ENCODE measurements around the gene CPNE4. TPM values are rescaled to one million over a fixed set of nuclear protein-coding genes. Genes with fewer than 3 reads are reported as not detected.

Gene CPNE4
- total RNA-seq, 1 donor from 2014 or later: 0.20 TPM

- Mint-ChIP-seq H3K4me1 (no peaks in the 10 kb centered on the region), H3K27ac (no peak overlapping the region), H3K4me3 (no peak overlapping the region), H3K36me3 (no peaks in the 10 kb centered on the region), H3K27me3 (ENCODE audit: low read depth) (peaks cover 8% of the 10 kb centered on the region), H3K9me3 (no peaks in the 10 kb centered on the region)
- TF ChIP-seq CTCF (IDR thresholded peaks at IDR 0.05; ENCODE audit: unreplicated experiment): no peak
- DNase-seq (ENCODE audit: low spot score in 2 of 2, unreplicated experiment in 2 of 2): no peak
These were observed 122.6 kb downstream of the CPNE4 start for GRCh38 chr3:131912255-131912654.

- H3K27me3 Mint-ChIP-seq (ENCODE audit: low read depth): peaks cover 11% of the 10 kb centered on the region
- no peak for DNase-seq (ENCODE audit: low spot score in 2 of 2, unreplicated experiment in 2 of 2)
- H3K9me3 Mint-ChIP-seq: no peaks in the 10 kb centered on the region
- no peaks in the 10 kb centered on the region for H3K4me1 Mint-ChIP-seq
- no peaks in the 10 kb centered on the region for H3K36me3 Mint-ChIP-seq
- no peak overlapping the region for H3K4me3 Mint-ChIP-seq
- H3K27ac Mint-ChIP-seq: no peak overlapping the region
- no peak for TF ChIP-seq CTCF (IDR thresholded peaks at IDR 0.05; ENCODE audit: unreplicated experiment)
These were observed 127.0 kb downstream of the CPNE4 start for GRCh38 chr3:131907796-131908195.

GRCh38 chr3:131903988-131904415 is 130.8 kb downstream of the CPNE4 start:
- no peak for DNase-seq (ENCODE audit: low spot score in 2 of 2, unreplicated experiment in 2 of 2)
- no peaks in the 10 kb centered on the region for H3K9me3 Mint-ChIP-seq
- peaks cover 11% of the 10 kb centered on the region for H3K27me3 Mint-ChIP-seq (ENCODE audit: low read depth)
- no peak overlapping the region for H3K4me3 Mint-ChIP-seq
- TF ChIP-seq CTCF (IDR thresholded peaks at IDR 0.05; ENCODE audit: unreplicated experiment): no peak
- H3K36me3 Mint-ChIP-seq: no peaks in the 10 kb centered on the region
- H3K4me1 Mint-ChIP-seq: no peaks in the 10 kb centered on the region
- no peak overlapping the region for H3K27ac Mint-ChIP-seq

- Mint-ChIP-seq H3K9me3 (no peaks in the 10 kb centered on the region), H3K4me1 (no peaks in the 10 kb centered on the region), H3K36me3 (no peaks in the 10 kb centered on the region), H3K27ac (no peak overlapping the region), H3K4me3 (no peak overlapping the region), H3K27me3 (ENCODE audit: low read depth) (peaks cover 13% of the 10 kb centered on the region)
- DNase-seq (ENCODE audit: low spot score in 2 of 2, unreplicated experiment in 2 of 2): no peak
- TF ChIP-seq CTCF (IDR thresholded peaks at IDR 0.05; ENCODE audit: unreplicated experiment): no peak
These were observed 133.1 kb downstream of the CPNE4 start for GRCh38 chr3:131901686-131902085.

GRCh38 chr3:131900891-131901290 is 133.9 kb downstream of the CPNE4 start:
- Mint-ChIP-seq H3K36me3 (no peaks in the 10 kb centered on the region), H3K27ac (no peak overlapping the region), H3K4me3 (no peak overlapping the region), H3K27me3 (ENCODE audit: low read depth) (peaks cover 12% of the 10 kb centered on the region), H3K9me3 (no peaks in the 10 kb centered on the region), H3K4me1 (no peaks in the 10 kb centered on the region)
- no peak for DNase-seq (ENCODE audit: low spot score in 2 of 2, unreplicated experiment in 2 of 2)
- TF ChIP-seq CTCF (IDR thresholded peaks at IDR 0.05; ENCODE audit: unreplicated experiment): no peak

GRCh38 chr3:131899021-131899420 is 135.8 kb downstream of the CPNE4 start:
- TF ChIP-seq CTCF (IDR thresholded peaks at IDR 0.05; ENCODE audit: unreplicated experiment): no peak
- H3K27ac Mint-ChIP-seq: no peak overlapping the region

More at GRCh38 chr3:131899021-131899420, 135.8 kb downstream of the CPNE4 start:
- no peak for DNase-seq (ENCODE audit: low spot score in 2 of 2, unreplicated experiment in 2 of 2)
- H3K4me1 Mint-ChIP-seq: no peaks in the 10 kb centered on the region
- no peaks in the 10 kb centered on the region for H3K36me3 Mint-ChIP-seq
- H3K4me3 Mint-ChIP-seq: no peak overlapping the region
- no peaks in the 10 kb centered on the region for H3K9me3 Mint-ChIP-seq
- peaks cover 11% of the 10 kb centered on the region for H3K27me3 Mint-ChIP-seq (ENCODE audit: low read depth)
